K562 (cell line): ENCODE results near the gene PREX1.

Experiments
- MAFK ChIP-seq: IDR thresholded peaks from 2 replicates; pipeline ENCODE4 v1.6.1; 2011; ENCODE audit warnings: low read length, improper control_type of control experiment
- MYNN ChIP-seq, 2 experiments: sonication (generic); formaldehyde crosslinking in 1 of 2; IDR thresholded peaks; 2 replicates each; pipeline versions ENCODE4 v1.5.0 to v1.6.1; 2016 to 2020; ENCODE audit warnings: antibody characterized with exemption in 1 of 2, missing genetic modification reagents in 1 of 2
- ZEB2 ChIP-seq: fragments of 450-650 bp; IDR thresholded peaks from 2 replicates; pipeline ENCODE4 v1.6.1; 2016
- ZNF436 ChIP-seq: fragments of 250-450, 450-650 bp; sonication (Bioruptor Pico); formaldehyde crosslinking; IDR thresholded peaks from 2 replicates; pipeline ENCODE4 v1.7.0; 2020; ENCODE audit warnings: mild to moderate bottlenecking

DNA sequence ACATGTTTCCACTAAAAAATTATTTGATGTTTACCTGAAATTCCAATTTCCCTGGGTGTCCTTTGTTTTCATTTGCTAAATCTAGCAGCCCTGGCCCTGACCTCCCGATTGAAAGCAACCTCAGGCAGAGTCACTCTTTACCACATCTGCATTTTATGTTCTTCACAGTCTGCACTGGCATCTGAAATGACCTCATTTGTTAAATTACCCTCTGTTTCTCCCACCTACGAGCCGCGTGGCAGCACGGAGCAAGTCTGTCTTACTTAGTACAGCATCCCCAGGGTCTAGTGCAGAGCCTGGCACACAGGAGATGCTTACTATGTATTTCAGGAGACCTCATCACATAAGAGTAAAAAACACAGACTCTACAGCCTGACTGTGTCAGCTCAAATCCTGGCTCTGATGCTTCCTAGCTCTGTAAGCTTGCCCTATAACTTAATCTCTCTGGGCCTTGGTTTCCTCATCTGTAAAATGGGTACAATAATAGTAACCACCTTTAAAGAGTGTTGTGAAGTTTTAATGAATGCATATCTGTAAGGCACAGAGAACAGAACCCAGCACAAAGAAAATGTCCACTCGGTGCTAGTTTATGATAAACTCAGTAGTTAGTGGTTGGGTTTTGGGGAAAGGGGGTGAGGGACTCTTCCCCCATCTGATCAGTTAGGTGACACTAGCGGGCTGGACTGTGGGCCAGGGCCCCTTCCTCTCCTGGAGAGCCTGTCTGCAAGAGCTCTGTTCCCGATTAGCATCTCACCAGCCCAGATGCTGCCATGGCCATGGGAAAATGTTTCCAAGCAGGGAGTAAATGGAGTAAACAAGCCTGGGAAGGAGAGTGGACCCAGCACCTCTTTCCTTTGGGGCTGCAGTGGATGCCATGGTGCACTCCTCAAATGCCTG is 88.2 kb downstream of the PREX1 start:
- TF ChIP-seq ZNF436 (CRISPR knock-in tag): no peak
- no peak for TF ChIP-seq MYNN (IDR thresholded peaks at IDR 0.05)
- no peak for TF ChIP-seq MYNN (CRISPR knock-in tag; IDR thresholded peaks at IDR 0.05)
- TF ChIP-seq ZEB2: no peak
- no peak for TF ChIP-seq MAFK
